T-helper 2 cell treated with Interferon-gamma antibody and Interleukin-4, amounts not matched to agents 5 μg/mL and 100 μg/mL, for 36 hours (primary cell): ENCODE results near the gene MYZAP.

Experiments
- DNase-seq: peaks from one replicate; pipeline ENCODE4 v3.0.0; 2021; ENCODE audit warnings: low spot score
- H3K27ac Mint-ChIP-seq: one replicate; pipeline ENCODE4 v1.8.0; 2021; ENCODE audit warnings: mild to moderate bottlenecking, mixed read lengths
- H3K27me3 Mint-ChIP-seq: one replicate; pipeline ENCODE4 v1.8.0; 2021; ENCODE audit warnings: low read depth, mixed read lengths
- H3K36me3 Mint-ChIP-seq: one replicate; pipeline ENCODE4 v1.8.0; 2021; ENCODE audit warnings: low read depth, mixed read lengths
- H3K4me1 Mint-ChIP-seq: one replicate; pipeline ENCODE4 v1.8.0; 2021; ENCODE audit warnings: low read depth, mixed read lengths
- H3K4me3 Mint-ChIP-seq: one replicate; pipeline ENCODE4 v1.8.0; 2022; ENCODE audit warnings: mild to moderate bottlenecking, moderate library complexity, mixed read lengths
- H3K9me3 Mint-ChIP-seq: one replicate; pipeline ENCODE4 v1.8.0; 2021; ENCODE audit warnings: mixed read lengths

The MYZAP gene

GRCh38 chr15:57571725-57572124 is 20.0 kb upstream of the MYZAP start:
- no peaks in the 10 kb centered on the region for H3K4me1 Mint-ChIP-seq
- H3K27ac Mint-ChIP-seq, result no peak overlapping the region
- no peak overlapping the region for H3K4me3 Mint-ChIP-seq
- H3K36me3 Mint-ChIP-seq, result no peaks in the 10 kb centered on the region
- H3K9me3 Mint-ChIP-seq, result no peaks in the 10 kb centered on the region
- peaks cover 9% of the 10 kb centered on the region for H3K27me3 Mint-ChIP-seq
- DNase-seq, result no peak

GRCh38 chr15:57572468-57572867 is 19.2 kb upstream of the MYZAP start:
- DNase-seq, result no peak
- Mint-ChIP-seq H3K4me1 (no peaks in the 10 kb centered on the region), H3K36me3 (no peaks in the 10 kb centered on the region), H3K4me3 (no peak overlapping the region), H3K9me3 (no peaks in the 10 kb centered on the region), H3K27ac (no peak overlapping the region), H3K27me3 (peaks cover 12% of the 10 kb centered on the region)

GRCh38 chr15:57573151-57573550 is 18.6 kb upstream of the MYZAP start:
- no peak overlapping the region for H3K27ac Mint-ChIP-seq
- no peaks in the 10 kb centered on the region for H3K9me3 Mint-ChIP-seq
- H3K27me3 Mint-ChIP-seq, result peaks cover 11% of the 10 kb centered on the region
- no peaks in the 10 kb centered on the region for H3K36me3 Mint-ChIP-seq
- H3K4me3 Mint-ChIP-seq, result no peak overlapping the region
- H3K4me1 Mint-ChIP-seq, result no peaks in the 10 kb centered on the region
- DNase-seq, result no peak

GRCh38 chr15:57575363-57575762 is 16.3 kb upstream of the MYZAP start:
- Mint-ChIP-seq H3K4me1 (no peaks in the 10 kb centered on the region), H3K4me3 (no peak overlapping the region), H3K27me3 (peaks cover 11% of the 10 kb centered on the region)

GRCh38 chr15:57578288-57578900 is 13.3 kb upstream of the MYZAP start:
- peaks cover 8% of the 10 kb centered on the region for H3K9me3 Mint-ChIP-seq
- H3K27me3 Mint-ChIP-seq, result peaks cover 12% of the 10 kb centered on the region
- no peak for DNase-seq
- no peaks in the 10 kb centered on the region for H3K4me1 Mint-ChIP-seq
- H3K36me3 Mint-ChIP-seq, result no peaks in the 10 kb centered on the region
- no peak overlapping the region for H3K4me3 Mint-ChIP-seq
- H3K27ac Mint-ChIP-seq, result no peak overlapping the region

More at GRCh38 chr15:57575363-57575762, 16.3 kb upstream of the MYZAP start:
- H3K36me3 Mint-ChIP-seq, result no peaks in the 10 kb centered on the region
- no peak overlapping the region for H3K27ac Mint-ChIP-seq
- DNase-seq, result no peak
- no peaks in the 10 kb centered on the region for H3K9me3 Mint-ChIP-seq

DNA sequence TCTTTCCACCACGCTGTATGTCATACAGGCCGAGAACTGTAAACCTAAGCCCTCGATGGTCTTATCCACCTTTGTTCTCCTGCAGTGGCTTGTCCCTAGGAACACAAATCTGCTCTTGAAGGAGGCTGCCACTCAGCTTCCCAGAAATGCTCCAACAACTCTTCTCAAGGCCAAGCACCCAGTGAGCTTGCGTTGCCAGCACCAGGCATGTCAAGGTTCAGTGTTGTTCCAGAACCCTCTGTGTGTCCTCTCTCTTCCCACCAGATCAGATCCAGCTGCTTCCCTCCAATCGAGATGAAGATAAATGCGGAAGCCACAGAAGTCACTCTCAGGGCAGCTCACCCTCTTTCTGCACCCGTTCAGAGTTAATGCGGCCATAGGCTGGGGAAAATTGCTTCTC is 11.3 kb upstream of the MYZAP start:
- peaks cover 12% of the 10 kb centered on the region for H3K27me3 Mint-ChIP-seq
- H3K9me3 Mint-ChIP-seq, result peaks cover 14% of the 10 kb centered on the region
- no peak overlapping the region for H3K27ac Mint-ChIP-seq
- H3K4me3 Mint-ChIP-seq, result no peak overlapping the region
- DNase-seq, result no peak
- no peaks in the 10 kb centered on the region for H3K36me3 Mint-ChIP-seq
- H3K4me1 Mint-ChIP-seq, result no peaks in the 10 kb centered on the region

DNA sequence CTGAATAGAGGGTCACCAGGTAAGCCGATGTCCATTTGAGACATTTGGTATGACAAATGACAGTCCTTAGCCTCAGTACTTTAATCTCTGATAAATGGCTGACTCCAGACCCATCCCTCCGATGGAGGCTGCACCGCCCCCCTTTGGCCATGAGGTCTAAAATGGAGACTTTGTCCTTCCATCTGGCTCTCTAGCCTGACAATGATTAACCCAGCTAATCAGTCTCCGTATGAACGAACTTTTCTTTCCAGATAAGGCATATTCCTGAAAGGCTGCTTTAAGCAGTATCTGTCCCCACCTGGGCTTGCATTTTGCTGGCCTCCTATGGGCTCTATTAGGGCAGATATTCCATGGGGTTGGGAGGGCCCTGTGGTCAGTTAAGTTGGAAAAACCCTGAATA is 10.8 kb upstream of the MYZAP start:
- Mint-ChIP-seq H3K27me3 (peaks cover 12% of the 10 kb centered on the region), H3K9me3 (peaks cover 14% of the 10 kb centered on the region), H3K4me1 (no peaks in the 10 kb centered on the region), H3K27ac (no peak overlapping the region), H3K4me3 (no peak overlapping the region), H3K36me3 (no peaks in the 10 kb centered on the region)
- DNase-seq, result no peak

DNA sequence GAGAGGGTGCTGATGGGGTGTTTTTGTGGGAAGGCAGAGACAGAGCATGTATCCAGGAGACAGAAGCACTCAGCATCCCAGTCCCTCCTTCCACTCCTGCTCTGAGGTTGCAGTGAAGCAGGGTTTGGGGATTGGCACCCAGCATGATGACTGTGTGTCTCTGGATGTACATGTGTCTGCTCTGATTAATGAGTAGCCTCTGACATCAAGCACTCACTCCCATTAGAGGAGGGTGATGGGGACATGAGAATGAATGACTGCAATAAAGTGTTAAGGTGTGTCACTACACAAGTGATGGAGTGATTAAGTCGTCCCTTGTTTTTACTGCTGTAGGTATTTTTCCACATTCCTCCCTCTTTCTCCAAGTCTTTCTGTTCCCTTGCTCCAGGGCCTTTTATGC is 9.6 kb upstream of the MYZAP start:
- H3K36me3 Mint-ChIP-seq, result no peaks in the 10 kb centered on the region
- H3K27ac Mint-ChIP-seq, result no peak overlapping the region
- no peak overlapping the region for H3K4me3 Mint-ChIP-seq
- H3K4me1 Mint-ChIP-seq, result peaks cover 6% of the 10 kb centered on the region
- H3K9me3 Mint-ChIP-seq, result peaks cover 14% of the 10 kb centered on the region
- DNase-seq, result no peak
- H3K27me3 Mint-ChIP-seq, result peaks cover 12% of the 10 kb centered on the region

DNA sequence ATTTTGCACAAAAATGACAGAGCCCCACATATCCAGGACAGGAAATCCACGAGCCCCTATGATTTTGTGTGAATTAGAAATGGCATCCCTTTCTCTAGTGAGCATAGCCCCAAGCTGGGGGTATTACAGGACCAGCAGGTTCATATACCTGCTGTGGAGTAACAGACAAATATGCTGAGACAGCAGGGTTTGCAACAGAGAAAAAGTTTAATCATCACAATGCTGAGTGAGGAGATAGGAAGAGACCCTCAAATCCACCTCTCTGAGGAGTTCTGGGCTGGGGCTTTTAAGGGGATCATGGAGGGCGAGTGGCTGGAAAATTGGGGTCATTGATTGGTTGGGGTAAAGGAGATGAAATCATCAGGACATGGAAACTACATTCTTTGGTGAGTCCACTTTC is 8.4 kb upstream of the MYZAP start:
- Mint-ChIP-seq H3K4me1 (peaks cover 17% of the 10 kb centered on the region), H3K27me3 (peaks cover 9% of the 10 kb centered on the region)

GRCh38 chr15:57583720-57584119 is 8.0 kb upstream of the MYZAP start:
- H3K4me3 Mint-ChIP-seq, result no peak overlapping the region

More for the DNA sequence above, 8.4 kb upstream of the MYZAP start:
- no peak overlapping the region for H3K27ac Mint-ChIP-seq
- H3K9me3 Mint-ChIP-seq, result peaks cover 14% of the 10 kb centered on the region
- H3K4me3 Mint-ChIP-seq, result no peak overlapping the region
- no peak for DNase-seq
- no peaks in the 10 kb centered on the region for H3K36me3 Mint-ChIP-seq

DNA sequence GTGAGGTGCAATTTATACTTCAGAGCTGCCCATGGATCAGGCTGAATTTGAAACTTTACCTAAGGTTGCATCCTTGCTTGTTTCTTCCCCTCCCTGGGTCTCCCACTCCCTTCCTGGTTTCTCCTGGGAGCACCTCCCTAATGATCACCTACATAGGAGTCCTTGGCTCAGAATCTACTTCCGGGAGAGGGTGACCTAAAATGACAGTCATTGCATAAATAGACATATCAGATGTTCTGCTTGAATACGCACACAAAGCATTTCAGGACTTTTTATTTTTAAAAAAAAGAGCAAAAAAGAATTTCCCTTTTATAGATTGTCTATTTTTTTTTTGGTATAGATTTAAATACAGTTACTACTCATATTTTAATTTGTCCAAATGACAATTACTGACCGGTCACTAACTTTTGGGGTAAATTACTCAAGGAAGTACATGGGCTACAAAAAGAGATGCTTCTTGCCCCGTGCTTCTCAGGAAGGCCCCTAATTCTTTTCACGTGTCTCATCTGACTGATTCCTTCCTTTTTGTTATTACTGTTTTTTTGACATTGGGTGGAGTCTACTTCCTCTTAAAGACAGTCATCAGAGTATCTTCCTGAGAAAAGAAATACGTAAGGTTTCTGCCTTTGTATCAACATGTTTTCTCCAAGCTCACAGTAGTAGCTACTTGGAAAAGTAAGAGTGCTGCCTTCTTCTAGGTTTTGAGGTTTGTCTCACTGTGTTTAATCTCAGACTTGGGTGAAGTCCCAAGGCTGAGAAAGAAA is 4.9 kb upstream of the MYZAP start:
- Mint-ChIP-seq H3K9me3 (peaks cover 14% of the 10 kb centered on the region), H3K27me3 (peaks cover 17% of the 10 kb centered on the region), H3K27ac (peak overlapping the region; percentile 82), H3K4me1 (peaks cover 17% of the 10 kb centered on the region), H3K4me3 (peak overlapping the region; percentile 30), H3K36me3 (no peaks in the 10 kb centered on the region)
- no peak for DNase-seq

More at GRCh38 chr15:57583720-57584119, 8.0 kb upstream of the MYZAP start:
- peaks cover 14% of the 10 kb centered on the region for H3K9me3 Mint-ChIP-seq
- DNase-seq, result no peak
- peaks cover 17% of the 10 kb centered on the region for H3K4me1 Mint-ChIP-seq
- no peak overlapping the region for H3K27ac Mint-ChIP-seq
- H3K27me3 Mint-ChIP-seq, result peaks cover 9% of the 10 kb centered on the region
- H3K36me3 Mint-ChIP-seq, result no peaks in the 10 kb centered on the region

DNA sequence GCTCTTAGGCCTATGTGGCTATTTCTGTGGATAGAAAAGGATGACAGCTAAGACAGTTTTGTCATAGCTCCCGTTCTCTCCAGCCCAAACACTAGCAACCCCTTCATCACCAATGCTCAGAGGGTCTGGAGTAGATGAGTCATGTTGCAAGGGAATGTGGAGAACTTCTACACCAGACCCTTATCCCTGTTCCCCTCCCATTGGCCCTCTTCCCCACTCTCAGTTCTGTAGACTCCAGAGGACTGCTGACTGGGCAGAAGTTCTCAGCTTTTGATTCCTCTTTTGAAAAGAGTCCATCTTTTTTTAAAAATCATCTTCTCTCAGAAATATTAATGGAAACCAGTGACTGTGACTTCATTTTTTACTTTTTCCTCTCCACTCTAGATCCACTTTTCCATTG is 2.4 kb upstream of the MYZAP start:
- H3K4me3 Mint-ChIP-seq, result no peak overlapping the region
- peaks cover 17% of the 10 kb centered on the region for H3K4me1 Mint-ChIP-seq
- no peak for DNase-seq
- no peak overlapping the region for H3K27ac Mint-ChIP-seq
- no peaks in the 10 kb centered on the region for H3K9me3 Mint-ChIP-seq
- H3K36me3 Mint-ChIP-seq, result no peaks in the 10 kb centered on the region
- peaks cover 26% of the 10 kb centered on the region for H3K27me3 Mint-ChIP-seq

- DNase-seq, result no peak
- no peak overlapping the region for H3K27ac Mint-ChIP-seq
- no peaks in the 10 kb centered on the region for H3K9me3 Mint-ChIP-seq
- no peaks in the 10 kb centered on the region for H3K36me3 Mint-ChIP-seq
- H3K27me3 Mint-ChIP-seq, result peaks cover 26% of the 10 kb centered on the region
- peaks cover 17% of the 10 kb centered on the region for H3K4me1 Mint-ChIP-seq
- H3K4me3 Mint-ChIP-seq, result no peak overlapping the region
Measured at GRCh38 chr15:57589754-57590153, 1.9 kb upstream of the MYZAP start.

DNA sequence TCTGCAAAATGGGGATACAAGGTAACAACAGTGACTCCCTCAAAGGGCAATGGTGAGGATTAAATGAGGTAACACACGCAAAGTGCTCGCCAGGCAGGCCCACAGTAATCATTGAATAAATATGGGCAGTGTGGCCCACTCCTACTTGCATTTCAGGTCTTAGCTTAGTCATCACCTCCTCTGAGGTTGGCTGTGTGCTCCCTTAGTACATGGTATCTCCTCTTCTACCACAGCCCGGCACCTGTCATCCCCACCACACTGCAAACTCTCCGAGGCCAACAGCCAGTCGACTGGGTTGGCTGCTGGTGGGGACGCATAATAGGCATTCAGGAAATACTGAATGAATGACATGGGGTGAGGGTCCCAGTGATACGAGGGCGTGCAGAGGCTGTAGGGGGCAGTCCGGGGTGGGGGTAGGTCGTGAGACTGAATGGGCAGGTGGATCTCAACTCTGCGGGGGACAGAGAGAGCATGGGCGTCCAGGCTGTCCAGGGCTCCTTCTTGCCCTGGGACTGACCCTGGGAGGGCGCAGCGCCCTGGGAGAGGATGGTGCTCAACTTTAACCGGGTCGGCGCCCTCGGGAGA is 375 bp upstream of the MYZAP start:
- no peak for DNase-seq
- H3K27me3 Mint-ChIP-seq, result peaks cover 29% of the 10 kb centered on the region
- H3K4me1 Mint-ChIP-seq, result peaks cover 15% of the 10 kb centered on the region
- H3K27ac Mint-ChIP-seq, result no peak overlapping the region
- H3K9me3 Mint-ChIP-seq, result no peaks in the 10 kb centered on the region
- peak overlapping the region; percentile 73 for H3K4me3 Mint-ChIP-seq
- no peaks in the 10 kb centered on the region for H3K36me3 Mint-ChIP-seq
